GM23248 (cell line): Measurements from ENCODE around the gene CALN1.

Experiments
- EZH2 ChIP-seq: fragments of 200-600 bp; sonication (generic); IDR thresholded peaks from 2 replicates; pipeline ENCODE4 v1.6.1; 2018; ENCODE audit warnings: antibody characterized with exemption, mild to moderate bottlenecking; ENCODE audit not compliant: insufficient read depth, poor library complexity, severe bottlenecking
- EZH2phosphoT487 ChIP-seq: fragments of 200-600 bp; sonication (generic); IDR thresholded peaks from 2 replicates; pipeline ENCODE4 v1.6.1; 2018; ENCODE audit warnings: antibody characterized with exemption, moderate library complexity, mild to moderate bottlenecking, low read depth; ENCODE audit not compliant: insufficient read depth

GRCh38 chr7:72298912-72299311, 113.2 kb downstream of the CALN1 start:
- no peak for TF ChIP-seq EZH2phosphoT487
- no peak for TF ChIP-seq EZH2
